Osteocyte (in vitro differentiated cells): ENCODE results near the gene ZNF57. TPM values are rescaled to one million over a fixed set of nuclear protein-coding genes. Genes with fewer than 3 reads are reported as not detected.

Experiments
- DNase-seq: peaks from one replicate; pipeline ENCODE4 v3.0.0; 2021; ENCODE audit warnings: mixed read lengths; ENCODE audit not compliant: unreplicated experiment; ENCODE audit errors: extremely low spot score
- H3K27ac Mint-ChIP-seq: one replicate; pipeline ENCODE4 v1.8.0; 2021; ENCODE audit warnings: mild to moderate bottlenecking, mixed read lengths; ENCODE audit not compliant: unreplicated experiment
- H3K27me3 Mint-ChIP-seq: one replicate; pipeline ENCODE4 v1.8.0; 2021; ENCODE audit warnings: mixed read lengths; ENCODE audit not compliant: unreplicated experiment
- H3K36me3 Mint-ChIP-seq: one replicate; pipeline ENCODE4 v1.8.0; 2021; ENCODE audit warnings: mixed read lengths; ENCODE audit not compliant: unreplicated experiment
- H3K4me1 Mint-ChIP-seq: one replicate; pipeline ENCODE4 v1.8.0; 2021; ENCODE audit warnings: mixed read lengths; ENCODE audit not compliant: unreplicated experiment
- H3K4me3 Mint-ChIP-seq: one replicate; pipeline ENCODE4 v1.8.0; 2021; ENCODE audit warnings: mild to moderate bottlenecking, moderate library complexity, mixed read lengths; ENCODE audit not compliant: unreplicated experiment
- H3K9me3 Mint-ChIP-seq: one replicate; pipeline ENCODE4 v1.8.0; 2021; ENCODE audit warnings: mixed read lengths; ENCODE audit not compliant: unreplicated experiment
- CTCF ChIP-seq: fragments of 200-600 bp; sonication (generic); IDR thresholded peaks from 2 replicates; pipeline ENCODE4 v1.5.0; 2021; ENCODE audit warnings: antibody characterized with exemption, mild to moderate bottlenecking, moderate library complexity
- total RNA-seq: library from RNA; stranded (reverse); gene quantifications from 2 replicates; pipeline ENCODE4 v1.2.1, GENCODE V29; 2021

ZNF57 gene
- total RNA-seq, 1 donor from 2014 or later = 4.0 TPM

- peaks cover 4% of the 10 kb centered on the region for H3K36me3 Mint-ChIP-seq
- no peak for TF ChIP-seq CTCF
- peak; percentile 99 for DNase-seq
- peaks cover 37% of the 10 kb centered on the region for H3K4me1 Mint-ChIP-seq
- H3K4me3 Mint-ChIP-seq = peak within 1 kb of the TSS; percentile 97
- no peaks in the 10 kb centered on the region for H3K27me3 Mint-ChIP-seq
- peak within 1 kb of the TSS; percentile 98 for H3K27ac Mint-ChIP-seq
- no peaks in the 10 kb centered on the region for H3K9me3 Mint-ChIP-seq
Measured at GRCh38 chr19:2944775-2945574, 44.2 kb downstream of the ZNF57 start, which contains the start of gene ZNF77. Gene ZNF77 (minus strand): TSS chr19:2944971. CDS start chr19:2944840, 131 bp downstream.

- H3K9me3 Mint-ChIP-seq = no peaks in the 10 kb centered on the region
- H3K4me3 Mint-ChIP-seq = peak overlapping the region; percentile 97
- H3K4me1 Mint-ChIP-seq = peaks cover 40% of the 10 kb centered on the region
- H3K27me3 Mint-ChIP-seq = no peaks in the 10 kb centered on the region
- H3K36me3 Mint-ChIP-seq = peaks cover 4% of the 10 kb centered on the region
- H3K27ac Mint-ChIP-seq = peak overlapping the region; percentile 98
- no peak for TF ChIP-seq CTCF
- DNase-seq = no peak
Measured at GRCh38 chr19:2945575-2946184, 45.0 kb downstream of the ZNF57 start.

- H3K4me1 Mint-ChIP-seq = peaks cover 27% of the 10 kb centered on the region
- no peak for TF ChIP-seq CTCF
- no peaks in the 10 kb centered on the region for H3K27me3 Mint-ChIP-seq
Measured at GRCh38 chr19:2949939-2950285, 49.2 kb downstream of the ZNF57 start.

GRCh38 chr19:2950286-2951124 is 49.8 kb downstream of the ZNF57 start:
- peaks cover 21% of the 10 kb centered on the region for H3K4me1 Mint-ChIP-seq
- H3K4me3 Mint-ChIP-seq = peak overlapping the region; percentile 97
- H3K9me3 Mint-ChIP-seq = no peaks in the 10 kb centered on the region
- TF ChIP-seq CTCF = no peak
- DNase-seq = peak; percentile 100
- H3K27me3 Mint-ChIP-seq = no peaks in the 10 kb centered on the region
- peaks cover 1% of the 10 kb centered on the region for H3K36me3 Mint-ChIP-seq
- peak overlapping the region; percentile 98 for H3K27ac Mint-ChIP-seq

More at GRCh38 chr19:2949939-2950285, 49.2 kb downstream of the ZNF57 start:
- peaks cover 1% of the 10 kb centered on the region for H3K36me3 Mint-ChIP-seq
- H3K27ac Mint-ChIP-seq = peak overlapping the region; percentile 98
- DNase-seq = no peak
- no peaks in the 10 kb centered on the region for H3K9me3 Mint-ChIP-seq
- H3K4me3 Mint-ChIP-seq = peak overlapping the region; percentile 97
